Endothelial cell of umbilical vein (primary cell): Measurements from ENCODE around the gene QSOX2. TPM values are rescaled to one million over a fixed set of nuclear protein-coding genes. Genes with fewer than 3 reads are reported as not detected.
"Not testable (repeated sequence)": the region's sequence is repeated elsewhere in the genome, so short reads cannot be mapped to it uniquely, and the experiment has no call there.

ENCODE experiments used
- BruUV-seq: library from RNA; stranded (reverse); fragments of 400-500 nt; replicated peaks from 2 replicates; lab custom pipeline; 2021; lab: Mats Ljungman, UMichigan
- CTCF ChIA-PET: fragments of 300-600, 350-600 bp; sonication (Branson Sonifier 250); formaldehyde crosslinking; loops from one replicate; lab custom pipeline; 2021; ENCODE audit warnings: antibody characterized with exemption, inconsistent platforms; lab: Charles Lee
- POLR2A ChIA-PET: fragments of 300-600, 350-600 bp; sonication (Branson Sonifier 250); formaldehyde crosslinking; loops from one replicate; lab custom pipeline; 2021; ENCODE audit warnings: antibody characterized with exemption, inconsistent platforms; lab: Charles Lee
- DNase-seq: peaks from one replicate; pipeline ENCODE4 v3.0.0-alpha.2; 2011; ENCODE audit warnings: low read depth, low spot score
- FAIRE-seq: peaks from 2 replicates; lab custom pipeline; 2011; peaks lifted over from hg19 to GRCh38; lab: Jason Lieb, UNC
- H2AFZ ChIP-seq: 2 replicates; pipeline ENCODE4 v1.6.0; 2012; ENCODE audit warnings: low read depth, low read length, control low read depth, inconsistent platforms
- H3K27ac ChIP-seq: 2 replicates; pipeline ENCODE4 v1.5.1; 2011; ENCODE audit warnings: low read depth, mild to moderate bottlenecking, control low read depth, low read length, moderate library complexity; ENCODE audit not compliant: insufficient read depth
- H3K27me3 ChIP-seq, 2 experiments: 2 replicates each; pipeline versions ENCODE4 v1.6.0 to v1.6.1; 2011; ENCODE audit warnings: low read length in 2 of 2, mixed read lengths in 1 of 2; ENCODE audit not compliant: control insufficient read depth in 2 of 2, insufficient read depth in 2 of 2
- H3K36me3 ChIP-seq, 2 experiments: 2 replicates in 1 of 2; 3 replicates in 1 of 2; pipeline ENCODE4 v1.5.1; 2011; ENCODE audit warnings: low read length in 2 of 2, mild to moderate bottlenecking in 1 of 2, moderate library complexity in 1 of 2; ENCODE audit not compliant: control insufficient read depth in 2 of 2, insufficient read depth in 2 of 2; ENCODE audit errors: extremely low read depth in 1 of 2
- H3K4me1 ChIP-seq: 3 replicates; pipeline ENCODE4 v1.5.1; 2011; ENCODE audit warnings: mild to moderate bottlenecking, low read length; ENCODE audit not compliant: control insufficient read depth, insufficient read depth; ENCODE audit errors: extremely low read depth
- H3K4me2 ChIP-seq: 2 replicates; pipeline ENCODE4 v1.6.1; 2011; ENCODE audit warnings: low read length, control low read depth, mixed read lengths; ENCODE audit not compliant: insufficient read depth
- H3K4me3 ChIP-seq, 3 experiments: fragments of 200-600 bp in 1 of 3; sonication (generic), shearing (Covaris generic) in 1 of 3; replicated peaks in 1 of 3; 2 replicates each; pipeline ENCODE4 v1.5.1; 2011 to 2016; ENCODE audit warnings: control low read depth in 3 of 3, low read length in 3 of 3, mild to moderate bottlenecking in 2 of 3, inconsistent platforms in 1 of 3, low read depth in 1 of 3, moderate library complexity in 1 of 3; ENCODE audit not compliant: insufficient read depth in 1 of 3
- H3K79me2 ChIP-seq: 2 replicates; pipeline ENCODE4 v1.6.0; 2012; ENCODE audit warnings: low read length, inconsistent platforms; ENCODE audit not compliant: control insufficient read depth, insufficient read depth
- H3K9ac ChIP-seq: replicated peaks from 2 replicates; pipeline ENCODE3; 2011; ENCODE audit warnings: low read length, control low read depth; ENCODE audit not compliant: insufficient read depth; ENCODE audit errors: extremely low read depth
- H3K9me1 ChIP-seq: replicated peaks from 3 replicates; pipeline ENCODE4 v1.6.0; 2011; ENCODE audit warnings: mild to moderate bottlenecking, low read length; ENCODE audit not compliant: control insufficient read depth, insufficient read depth; ENCODE audit errors: extremely low read depth
- H3K9me3 ChIP-seq: replicated peaks from 2 replicates; pipeline ENCODE4 v1.5.1; 2012; ENCODE audit warnings: low read length, inconsistent platforms; ENCODE audit not compliant: control insufficient read depth, insufficient read depth
- H4K20me1 ChIP-seq: replicated peaks from 2 replicates; pipeline ENCODE3; 2011; ENCODE audit warnings: mild to moderate bottlenecking, low read length; ENCODE audit not compliant: control insufficient read depth, insufficient read depth; ENCODE audit errors: extremely low read depth
- FOS ChIP-seq: IDR thresholded peaks from 2 replicates; pipeline ENCODE4 v1.6.1; 2011; ENCODE audit warnings: mild to moderate bottlenecking, low read length, moderate library complexity, borderline replicate concordance; ENCODE audit not compliant: insufficient read depth
- GATA2 ChIP-seq: IDR thresholded peaks from 2 replicates; pipeline ENCODE4 v1.7.0; 2011; ENCODE audit warnings: low read depth, mild to moderate bottlenecking, moderate library complexity, mixed read lengths, low read length; ENCODE audit not compliant: insufficient read length, insufficient read depth
- JUN ChIP-seq: IDR thresholded peaks from 2 replicates; pipeline ENCODE4 v1.6.1; 2011; ENCODE audit warnings: borderline replicate concordance, low read depth; ENCODE audit not compliant: insufficient read length, insufficient read depth
- dilution Hi-C: fragments of 300-500 bp; cut with MboI; formaldehyde crosslinking; loops from one replicate; pipeline ENCODE4 v1.15.0; 2019; ENCODE audit warnings: low sequenced_read_pairs; ENCODE audit not compliant: extremely low pct_ligation_motif_present
- intact Hi-C: fragments of 100-400 bp; cut with micrococcal nuclease; formaldehyde crosslinking; loops from one replicate; pipeline ENCODE4 v1.10.0; 2022
- polyA plus RNA-seq, 4 experiments: library from polyadenylated mRNA; depleted of rRNA in 3 of 4; stranded (reverse) in 3 of 4; unstranded in 1 of 4; fragments of >200 nt; gene quantifications; 2 replicates each; pipeline versions ENCODE4 v1.2.1 to v1.2.3, GENCODE V29; 2011 to 2012; ENCODE audit warnings: missing spikeins in 1 of 4
- total RNA-seq: library from RNA; stranded (reverse); gene quantifications from 2 replicates; pipeline ENCODE4 v1.2.3, GENCODE V29; 2021
- TF ChIP-seq, protein P1 (sequence below): IDR thresholded peaks from 2 replicates; pipeline ENCODE4 v1.6.1; 2011; ENCODE audit not compliant: insufficient read depth, insufficient read length

QSOX2 gene
- total and polyA plus RNA-seq, 2 donors (not counting 3 experiments of a cell fraction or from before 2014, with no cell fraction given), result 16.4 to 23.4 TPM

DNA sequence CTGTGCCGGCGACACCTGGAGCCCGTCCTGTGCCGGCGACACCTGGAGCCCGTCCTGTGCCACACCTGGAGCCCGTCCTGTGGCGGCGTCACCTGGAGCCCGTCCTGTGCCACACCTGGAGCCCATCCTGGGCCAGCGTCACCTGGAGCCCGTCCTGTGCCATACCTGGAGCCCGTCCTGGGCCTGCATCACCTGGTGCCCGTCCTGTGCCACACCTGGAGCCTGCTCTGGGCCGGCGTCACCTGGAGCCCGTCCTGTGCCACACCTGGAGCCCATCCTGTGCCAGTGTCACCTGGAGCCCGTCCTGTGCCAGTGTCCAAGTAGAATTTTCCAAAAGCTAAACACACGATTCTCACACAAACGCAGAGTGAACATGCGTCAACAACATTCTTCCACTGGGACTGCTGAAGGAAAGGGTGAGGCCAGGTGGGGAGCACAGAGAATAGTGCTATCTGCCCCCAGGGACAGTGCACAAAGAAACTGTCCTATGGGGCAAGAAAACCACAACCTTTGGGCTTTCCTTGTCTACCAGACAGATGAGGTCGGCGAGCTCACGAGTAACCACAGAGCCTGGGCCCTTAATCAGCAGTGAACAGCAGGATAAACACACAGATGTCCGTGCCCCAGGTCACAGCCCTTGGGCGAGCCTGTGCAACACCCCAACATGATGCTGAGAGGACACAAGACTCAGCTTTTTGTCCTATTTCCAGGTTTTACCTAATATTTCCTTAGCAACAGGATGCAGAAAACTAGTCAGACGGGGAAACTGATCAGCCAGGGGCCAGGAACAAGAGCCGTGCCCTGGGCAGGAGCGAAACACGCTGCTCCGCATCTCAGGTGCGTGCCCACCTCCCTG lies 7.9 kb downstream of the QSOX2 start:
- no peak for TF ChIP-seq JUN
- TF ChIP-seq GATA2, result no peak
- TF ChIP-seq, protein P1, sequence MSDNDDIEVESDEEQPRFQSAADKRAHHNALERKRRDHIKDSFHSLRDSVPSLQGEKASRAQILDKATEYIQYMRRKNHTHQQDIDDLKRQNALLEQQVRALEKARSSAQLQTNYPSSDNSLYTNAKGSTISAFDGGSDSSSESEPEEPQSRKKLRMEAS, result no peak
- TF ChIP-seq FOS, result no peak
- Histone ChIP-seq H3K27ac (no peak overlapping the region), H4K20me1 (no peaks in the 10 kb centered on the region), H3K4me3 (no peak overlapping the region), H3K9me1 (no peaks in the 10 kb centered on the region), H3K4me2 (no peak overlapping the region), H3K9me3 (no peaks in the 10 kb centered on the region), H3K79me2 (peaks cover 7% of the 10 kb centered on the region), H3K36me3 (peaks cover 0 to 7% of the 10 kb centered on the region in 2 experiments), H3K9ac (no peak overlapping the region), H3K27me3 (no peaks in the 10 kb centered on the region), H3K4me1 (no peaks in the 10 kb centered on the region), H2AFZ (no peak overlapping the region)
- dilution Hi-C loops, result no loop called here
- ChIA-PET CTCF (interaction anchor here (1.3 kb wide), 1 partner anchor 9 kb away, joined by 6 read pairs; no protein-coding TSS in a partner anchor), POLR2A (no interaction called here)
- intact Hi-C loops, result no loop called here
- no TSS peak for BruUV-seq
- DNase-seq (no peak), FAIRE-seq (no peak)

DNA sequence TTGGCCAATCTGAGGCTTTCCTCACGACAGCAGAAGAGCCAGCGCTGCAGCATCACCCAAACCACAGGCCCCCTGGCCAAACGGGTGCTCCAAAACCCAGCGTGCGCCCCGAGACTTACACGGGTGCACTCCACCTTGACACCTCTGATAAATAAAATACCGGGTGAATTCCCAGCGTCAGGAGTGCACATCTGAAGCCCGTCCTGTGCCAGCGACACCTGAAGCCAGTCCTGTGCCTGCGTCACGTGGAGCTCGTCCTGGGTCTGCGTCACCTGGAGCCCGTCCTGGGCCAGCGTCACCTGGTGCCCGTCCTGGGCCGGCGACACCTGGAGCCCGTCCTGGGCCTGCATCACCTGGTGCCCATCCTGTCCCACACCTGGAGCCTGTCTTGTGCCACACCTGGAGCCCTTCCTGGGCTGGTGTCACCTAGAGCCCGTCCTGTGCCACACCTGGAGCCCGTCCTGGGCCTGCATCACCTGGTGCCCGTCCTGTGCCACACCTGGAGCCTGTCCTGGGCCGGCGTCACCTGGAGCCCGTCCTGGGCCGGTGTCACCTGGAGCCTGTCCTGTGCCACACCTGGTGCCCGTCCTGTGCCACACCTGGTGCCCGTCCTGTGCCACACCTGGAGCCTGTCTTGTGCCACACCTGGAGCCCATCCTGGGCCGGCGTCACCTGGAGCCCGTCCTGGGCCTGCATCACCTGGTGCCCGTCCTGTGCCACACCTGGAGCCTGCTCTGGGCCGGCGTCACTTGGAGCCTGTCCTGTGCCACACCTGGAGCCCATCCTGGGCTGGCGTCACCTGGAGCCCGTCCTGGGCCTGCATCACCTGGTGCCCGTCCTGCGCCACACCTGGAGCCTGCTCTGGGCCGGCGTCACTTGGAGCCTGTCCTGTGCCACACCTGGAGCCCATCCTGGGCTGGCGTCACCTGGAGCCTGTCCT lies 8.9 kb downstream of the QSOX2 start:
- intact Hi-C loops, H3K27me3 ChIP-seq, H3K9me1 ChIP-seq, H3K36me3 ChIP-seq, BruUV-seq, H2AFZ ChIP-seq, H3K4me2 ChIP-seq, H3K79me2 ChIP-seq, POLR2A ChIA-PET, DNase-seq, H3K9ac ChIP-seq, H3K9me3 ChIP-seq, dilution Hi-C loops, H4K20me1 ChIP-seq, H3K4me1 ChIP-seq, H3K4me3 ChIP-seq, FAIRE-seq, H3K27ac ChIP-seq: not testable (repeated sequence)
- CTCF ChIA-PET, result interaction anchor here (1.7 kb wide), 1 partner anchor 12 kb away, joined by 5 read pairs; no protein-coding TSS in a partner anchor
